ENCODE measurements around the gene IER3IP1. TPM values are rescaled to one million over a fixed set of nuclear protein-coding genes. Genes with fewer than 3 reads are reported as not detected.
"Not testable (repeated sequence)": the region's sequence is repeated elsewhere in the genome, so short reads cannot be mapped to it uniquely, and the experiment has no call there.

IER3IP1 gene
- total RNA-seq, 1 donor, result 18.5 TPM

- Histone ChIP-seq H3K36me3 (ENCODE audit: insufficient read depth, low read length) (no peaks in the 10 kb centered on the region), H3K79me2 (ENCODE audit: insufficient read depth, low read length) (no peaks in the 10 kb centered on the region), H2AFZ (ENCODE audit: low read length) (no peak overlapping the region), H3K4me1 (ENCODE audit: insufficient read depth, low read length) (no peaks in the 10 kb centered on the region), H4K20me1 (ENCODE audit: insufficient read depth, low read length) (no peaks in the 10 kb centered on the region), H3K27me3 (ENCODE audit: insufficient read depth, low read length) (peaks cover 5% of the 10 kb centered on the region), H3K27ac (ENCODE audit: low read depth, low read length) (no peak overlapping the region), H3K4me3 (ENCODE audit: insufficient read depth, low read length) (no peak overlapping the region), H3K4me2 (ENCODE audit: insufficient read depth, low read length) (no peak overlapping the region), H3K9me3 (ENCODE audit: low read depth, low read length) (no peaks in the 10 kb centered on the region)
- no peak for DNase-seq (ENCODE audit: insufficient read length, low spot score, missing footprints)
- TF ChIP-seq, protein P1, sequence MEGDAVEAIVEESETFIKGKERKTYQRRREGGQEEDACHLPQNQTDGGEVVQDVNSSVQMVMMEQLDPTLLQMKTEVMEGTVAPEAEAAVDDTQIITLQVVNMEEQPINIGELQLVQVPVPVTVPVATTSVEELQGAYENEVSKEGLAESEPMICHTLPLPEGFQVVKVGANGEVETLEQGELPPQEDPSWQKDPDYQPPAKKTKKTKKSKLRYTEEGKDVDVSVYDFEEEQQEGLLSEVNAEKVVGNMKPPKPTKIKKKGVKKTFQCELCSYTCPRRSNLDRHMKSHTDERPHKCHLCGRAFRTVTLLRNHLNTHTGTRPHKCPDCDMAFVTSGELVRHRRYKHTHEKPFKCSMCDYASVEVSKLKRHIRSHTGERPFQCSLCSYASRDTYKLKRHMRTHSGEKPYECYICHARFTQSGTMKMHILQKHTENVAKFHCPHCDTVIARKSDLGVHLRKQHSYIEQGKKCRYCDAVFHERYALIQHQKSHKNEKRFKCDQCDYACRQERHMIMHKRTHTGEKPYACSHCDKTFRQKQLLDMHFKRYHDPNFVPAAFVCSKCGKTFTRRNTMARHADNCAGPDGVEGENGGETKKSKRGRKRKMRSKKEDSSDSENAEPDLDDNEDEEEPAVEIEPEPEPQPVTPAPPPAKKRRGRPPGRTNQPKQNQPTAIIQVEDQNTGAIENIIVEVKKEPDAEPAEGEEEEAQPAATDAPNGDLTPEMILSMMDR (IDR thresholded peaks at IDR 0.05; ENCODE audit: extremely low read depth, low read depth, low read length), result peak; percentile 88
Observed at GRCh38 chr18:47204908-47205522, 28.9 kb upstream of the IER3IP1 start.

GRCh38 chr18:47203626-47204464 lies 27.7 kb upstream of the IER3IP1 start:
- no peaks in the 10 kb centered on the region for H3K4me1 ChIP-seq (ENCODE audit: insufficient read depth, low read length)
- H3K9me3 ChIP-seq (ENCODE audit: low read depth, low read length), result no peaks in the 10 kb centered on the region
- H3K36me3 ChIP-seq (ENCODE audit: insufficient read depth, low read length), result no peaks in the 10 kb centered on the region
- TF ChIP-seq, protein P1 (IDR thresholded peaks at IDR 0.05; ENCODE audit: extremely low read depth, low read depth, low read length), result no peak
- no peak overlapping the region for H3K4me2 ChIP-seq (ENCODE audit: insufficient read depth, low read length)
- H3K27me3 ChIP-seq (ENCODE audit: insufficient read depth, low read length), result peaks cover 5% of the 10 kb centered on the region
- H3K79me2 ChIP-seq (ENCODE audit: insufficient read depth, low read length), result no peaks in the 10 kb centered on the region
- H4K20me1 ChIP-seq (ENCODE audit: insufficient read depth, low read length), result no peaks in the 10 kb centered on the region
- no peak overlapping the region for H3K27ac ChIP-seq (ENCODE audit: low read depth, low read length)
- H3K4me3 ChIP-seq (ENCODE audit: insufficient read depth, low read length), result no peak overlapping the region
- no peak for DNase-seq (ENCODE audit: insufficient read length, low spot score, missing footprints)
- H2AFZ ChIP-seq (ENCODE audit: low read length), result no peak overlapping the region

DNA sequence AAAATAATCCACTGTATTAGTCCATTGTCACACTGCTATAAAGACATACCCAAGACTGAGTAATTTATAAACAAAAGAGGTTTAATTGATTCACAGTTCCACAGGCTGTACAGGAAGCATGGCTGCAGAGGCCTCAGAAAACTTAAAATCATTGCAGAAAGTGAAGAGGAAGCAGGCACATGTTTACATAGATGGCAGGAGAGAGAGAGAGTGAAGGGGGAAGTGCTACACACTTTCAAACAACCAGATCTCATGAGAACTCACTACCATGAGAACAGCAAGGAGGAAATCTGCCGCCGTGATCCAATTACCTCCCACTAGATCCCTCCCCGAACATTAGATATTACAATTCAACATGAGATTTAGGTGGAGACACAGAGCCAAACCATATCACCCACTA lies 19.8 kb upstream of the IER3IP1 start:
- H3K27ac ChIP-seq (ENCODE audit: low read depth, low read length); H3K4me1 ChIP-seq (ENCODE audit: insufficient read depth, low read length); DNase-seq (ENCODE audit: insufficient read length, low spot score, missing footprints); H3K27me3 ChIP-seq (ENCODE audit: insufficient read depth, low read length); H3K4me2 ChIP-seq (ENCODE audit: insufficient read depth, low read length); H4K20me1 ChIP-seq (ENCODE audit: insufficient read depth, low read length); H3K79me2 ChIP-seq (ENCODE audit: insufficient read depth, low read length); H3K9me3 ChIP-seq (ENCODE audit: low read depth, low read length); H2AFZ ChIP-seq (ENCODE audit: low read length); H3K36me3 ChIP-seq (ENCODE audit: insufficient read depth, low read length); H3K4me3 ChIP-seq (ENCODE audit: insufficient read depth, low read length): not testable (repeated sequence)

DNA sequence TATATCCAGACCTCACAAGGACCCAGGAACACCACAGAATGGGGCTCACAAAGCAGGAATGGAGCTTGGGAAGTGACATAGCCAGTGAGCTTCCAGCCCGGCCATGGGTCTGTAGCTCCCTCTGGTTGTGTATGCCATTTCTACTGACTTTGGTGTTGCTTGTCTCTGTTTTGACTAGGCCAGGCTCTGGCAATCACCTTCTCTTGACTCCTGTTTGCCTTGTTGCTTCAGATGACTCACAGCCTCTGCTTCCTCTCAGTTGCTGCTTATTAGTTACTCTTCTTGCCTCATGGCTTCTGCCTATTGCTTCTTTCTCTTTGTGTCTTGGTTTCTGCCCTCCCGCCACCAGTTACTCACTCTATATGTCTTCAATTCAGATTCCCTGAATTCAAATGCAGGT lies 15.8 kb upstream of the IER3IP1 start:
- Histone ChIP-seq H4K20me1 (ENCODE audit: insufficient read depth, low read length) (no peaks in the 10 kb centered on the region), H3K4me2 (ENCODE audit: insufficient read depth, low read length) (no peak overlapping the region), H3K27ac (ENCODE audit: low read depth, low read length) (no peak overlapping the region), H3K9me3 (ENCODE audit: low read depth, low read length) (no peaks in the 10 kb centered on the region), H3K79me2 (ENCODE audit: insufficient read depth, low read length) (no peaks in the 10 kb centered on the region), H3K27me3 (ENCODE audit: insufficient read depth, low read length) (no peaks in the 10 kb centered on the region), H2AFZ (ENCODE audit: low read length) (no peak overlapping the region), H3K36me3 (ENCODE audit: insufficient read depth, low read length) (no peaks in the 10 kb centered on the region), H3K4me1 (ENCODE audit: insufficient read depth, low read length) (no peaks in the 10 kb centered on the region), H3K4me3 (ENCODE audit: insufficient read depth, low read length) (no peak overlapping the region)
- TF ChIP-seq, protein P1 (IDR thresholded peaks at IDR 0.05; ENCODE audit: extremely low read depth, low read depth, low read length), result no peak
- DNase-seq (ENCODE audit: insufficient read length, low spot score, missing footprints), result no peak
